GM12872 (cell line): ENCODE data around the gene JPH2.

Experiments used
- CTCF ChIP-seq: IDR thresholded peaks from 3 replicates; pipeline ENCODE4 v1.5.1; 2011; ENCODE audit warnings: low read depth, mild to moderate bottlenecking, low read length, moderate library complexity; ENCODE audit not compliant: insufficient read depth

JPH2 gene

GRCh38 chr20:44074252-44075151, 112.5 kb downstream of the JPH2 start:
- TF ChIP-seq CTCF: no peak

DNA sequence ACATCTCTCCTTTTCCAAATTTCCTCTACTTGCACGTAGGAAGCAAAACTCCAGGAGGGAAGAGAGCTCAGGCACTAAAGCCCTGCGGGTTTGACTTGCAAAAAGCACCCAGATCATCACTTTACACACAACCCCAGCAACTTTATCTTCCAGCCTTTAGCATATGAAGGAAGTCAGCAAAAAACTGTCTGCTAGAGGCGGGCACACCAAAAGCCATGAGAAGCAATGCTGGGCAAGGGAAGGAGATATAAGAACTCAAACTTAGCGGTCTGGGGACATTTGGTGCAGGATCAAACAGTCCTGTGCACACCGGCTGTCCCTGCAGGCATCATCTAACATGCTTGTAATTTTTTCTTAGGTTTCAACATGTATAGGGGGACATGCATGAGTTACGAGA, 113.3 kb downstream of the JPH2 start:
- no peak for TF ChIP-seq CTCF

- TF ChIP-seq CTCF: no peak
Measured at GRCh38 chr20:44073011-44073674, 113.8 kb downstream of the JPH2 start.

GRCh38 chr20:44072384-44072783, 114.6 kb downstream of the JPH2 start:
- TF ChIP-seq CTCF: no peak

- TF ChIP-seq CTCF: no peak
Measured at GRCh38 chr20:44071526-44072111, 115.4 kb downstream of the JPH2 start.

DNA sequence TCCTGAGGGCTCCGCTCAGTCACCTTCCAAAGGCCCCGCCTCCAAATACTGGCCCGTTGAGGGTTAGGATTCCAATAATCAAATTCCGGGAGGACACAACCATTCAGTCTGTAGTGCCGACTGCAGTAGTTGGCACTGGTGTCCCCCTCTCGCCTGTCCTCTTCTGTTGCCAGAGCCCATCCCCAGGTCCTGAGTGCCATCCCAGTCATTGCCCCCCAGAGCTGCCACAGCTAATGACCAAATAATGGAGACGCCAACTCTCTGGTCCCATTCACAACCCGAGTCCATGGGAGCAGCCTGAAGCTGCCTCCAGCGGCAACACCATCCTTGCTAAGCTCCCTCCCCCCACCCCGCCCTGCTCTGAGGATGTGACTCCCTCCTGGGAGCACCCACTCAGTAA, 115.9 kb downstream of the JPH2 start:
- TF ChIP-seq CTCF: no peak

DNA sequence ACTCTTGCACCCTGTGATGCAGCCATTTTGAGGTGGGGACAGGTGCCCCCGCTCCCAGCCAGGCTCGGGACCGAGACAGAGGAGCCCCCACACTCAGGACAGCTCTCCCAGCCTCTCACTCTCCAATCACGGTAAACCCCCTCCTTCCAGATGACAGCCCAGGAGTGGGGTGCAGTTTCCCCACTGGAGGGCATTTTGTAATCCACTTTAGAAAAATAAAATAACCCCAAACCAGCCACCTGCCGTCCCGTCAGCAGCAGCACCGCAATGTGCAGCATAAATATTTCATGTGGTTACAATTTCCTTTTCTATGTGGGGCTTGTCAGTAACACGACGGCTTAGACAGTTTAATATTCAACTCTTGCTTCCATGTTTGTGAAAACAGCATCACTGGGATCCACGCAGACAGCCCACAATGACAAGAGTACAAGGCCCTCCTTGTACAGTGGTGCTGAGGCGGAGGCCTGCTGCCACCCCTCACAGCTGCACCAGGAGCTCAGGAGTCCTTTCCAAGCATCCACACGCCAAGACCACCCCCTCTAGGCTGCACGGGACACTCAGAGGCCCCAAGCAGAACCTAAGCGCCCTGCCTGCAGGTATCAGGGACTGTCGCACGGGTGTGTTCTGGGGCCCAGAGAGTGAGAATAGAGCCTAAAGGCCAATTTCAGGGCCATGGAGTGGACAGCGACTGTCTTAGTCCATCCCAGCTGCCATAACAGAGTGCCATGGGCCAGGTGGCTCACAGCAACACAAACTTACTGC, 116.7 kb downstream of the JPH2 start:
- no peak for TF ChIP-seq CTCF
